HG03432 (cell line): Measurements from ENCODE around the gene GPR153.

ENCODE experiments used
- ATAC-seq: cut with Tn5 transposase; IDR thresholded peaks from one replicate; pipeline ENCODE4 v1.9.1; 2021; ENCODE audit warnings: mild to moderate bottlenecking, moderate library complexity; ENCODE audit not compliant: unreplicated experiment

GPR153 gene

DNA sequence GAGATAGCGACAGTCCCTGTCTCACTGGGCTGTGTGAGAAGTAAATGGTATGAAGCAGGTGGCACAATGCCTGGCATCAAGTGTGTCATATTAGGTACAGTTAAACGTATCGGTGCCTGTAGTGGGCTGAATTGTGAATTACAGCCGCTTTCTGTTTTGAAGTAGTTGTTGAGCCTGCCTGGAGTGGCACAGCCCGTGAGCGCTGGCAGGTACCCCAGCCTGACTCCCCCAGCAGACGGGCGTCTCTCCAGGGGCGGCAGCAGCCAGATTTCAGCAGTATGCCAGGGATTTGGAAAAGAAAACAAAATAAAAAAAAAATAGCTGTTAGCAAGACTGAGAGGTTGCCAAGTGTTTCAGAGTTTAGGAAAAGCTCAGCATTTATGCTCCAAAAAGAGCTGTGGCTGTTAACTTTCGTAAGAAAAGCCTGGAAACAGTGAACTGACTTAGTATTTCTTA is 26.6 kb upstream of the GPR153 start:
- no peak for ATAC-seq

- no peak for ATAC-seq
Measured at GRCh38 chr1:6287029-6287428, 26.1 kb upstream of the GPR153 start.

DNA sequence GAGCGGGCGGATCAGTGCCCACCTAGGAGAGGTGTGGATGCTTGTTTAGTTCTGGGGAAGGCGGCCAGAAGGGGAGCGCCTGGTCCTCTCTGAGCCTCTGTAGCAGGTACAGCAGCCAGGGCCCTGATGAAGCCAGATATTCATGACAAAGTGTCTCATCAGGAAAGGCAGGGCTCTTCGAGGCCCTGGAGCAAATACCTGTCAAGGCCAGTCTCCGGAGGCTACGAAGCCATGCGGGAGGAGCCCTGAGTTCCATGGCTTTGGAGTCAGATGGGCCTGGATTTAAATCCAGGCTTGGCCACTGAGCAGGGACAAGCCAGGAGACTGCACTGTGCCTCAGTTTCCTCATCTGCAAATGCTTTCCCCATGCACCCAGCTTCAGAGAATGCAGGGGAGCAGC is 25.4 kb upstream of the GPR153 start:
- no peak for ATAC-seq

DNA sequence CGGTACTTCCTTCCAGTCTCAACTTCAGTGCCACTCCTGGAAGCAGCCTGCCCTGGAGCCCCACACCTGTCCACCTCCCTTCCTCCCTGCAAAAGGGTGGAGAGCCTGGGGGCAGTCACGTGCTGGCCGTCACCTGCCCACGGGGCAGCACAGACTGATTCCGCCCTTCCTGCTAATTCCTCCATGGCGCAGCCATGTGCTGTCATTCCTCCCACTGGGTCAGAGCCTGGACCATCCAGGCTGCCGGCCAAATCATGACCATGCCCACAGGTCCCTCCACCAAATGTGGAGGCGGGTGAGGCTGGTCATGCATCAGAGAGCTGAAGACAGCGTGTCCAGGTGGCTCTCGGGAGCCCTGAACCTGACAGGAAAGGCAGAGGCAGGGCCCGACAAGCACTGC is 24.4 kb upstream of the GPR153 start:
- no peak for ATAC-seq

- ATAC-seq, result no peak
Measured at GRCh38 chr1:6282577-6283270, 21.8 kb upstream of the GPR153 start.

GRCh38 chr1:6281511-6282402 is 20.9 kb upstream of the GPR153 start:
- no peak for ATAC-seq

DNA sequence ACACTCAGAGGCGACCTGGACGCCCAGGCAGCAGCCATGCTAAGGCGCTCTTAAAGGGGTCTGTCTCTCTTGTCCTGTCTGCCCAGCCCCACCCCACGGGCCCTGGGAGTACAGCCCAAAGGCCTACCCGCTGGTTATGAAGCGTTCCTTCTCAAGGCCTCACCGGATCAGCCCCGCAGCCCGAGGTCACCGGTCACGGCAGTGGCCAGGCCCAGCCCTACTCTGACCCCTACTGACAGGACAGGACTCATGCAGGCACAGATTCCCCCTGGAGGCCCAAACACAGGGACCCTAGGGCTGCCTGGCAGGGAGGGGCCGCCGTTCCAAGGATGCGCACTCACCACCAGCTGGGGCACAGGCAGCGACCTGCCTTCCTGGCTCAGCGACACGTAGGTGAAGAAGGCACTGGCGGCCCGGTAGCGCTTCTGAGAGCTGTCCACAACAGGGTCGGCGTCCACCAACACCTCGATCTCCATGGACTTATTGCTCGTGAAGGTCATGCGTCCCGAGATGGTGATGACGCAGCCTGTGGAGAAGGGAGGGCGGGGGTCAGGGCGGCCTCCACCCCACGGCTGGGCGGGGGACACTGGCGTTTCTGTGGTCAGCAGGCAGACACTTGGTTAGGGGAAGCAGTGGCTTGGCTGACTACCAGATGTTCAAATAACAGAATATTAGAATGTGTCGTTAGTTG is 20.0 kb upstream of the GPR153 start:
- ATAC-seq, result no peak

- no peak for ATAC-seq
Measured at GRCh38 chr1:6279613-6280383, 18.9 kb upstream of the GPR153 start.

- no peak for ATAC-seq
Measured at GRCh38 chr1:6279066-6279465, 18.2 kb upstream of the GPR153 start.

DNA sequence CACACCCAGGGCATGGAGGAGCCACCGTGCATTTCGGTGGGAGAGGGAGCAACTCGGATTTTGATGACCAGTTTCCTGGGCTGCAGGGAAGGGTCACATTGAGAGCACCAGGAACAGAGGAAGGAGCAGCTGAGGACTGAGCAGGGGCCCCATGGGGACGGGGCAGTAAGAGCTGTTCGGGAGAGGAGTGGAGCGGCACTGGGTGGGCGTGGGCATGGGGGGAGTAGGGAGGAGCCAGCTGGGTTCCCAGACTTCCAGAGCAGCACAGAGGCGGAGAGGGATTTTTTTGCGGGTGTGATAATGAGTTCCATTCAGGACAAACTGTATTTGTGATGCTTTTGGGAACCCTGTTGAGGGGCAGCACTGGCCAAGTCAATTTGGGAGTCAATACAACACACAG is 17.4 kb upstream of the GPR153 start:
- ATAC-seq, result no peak

DNA sequence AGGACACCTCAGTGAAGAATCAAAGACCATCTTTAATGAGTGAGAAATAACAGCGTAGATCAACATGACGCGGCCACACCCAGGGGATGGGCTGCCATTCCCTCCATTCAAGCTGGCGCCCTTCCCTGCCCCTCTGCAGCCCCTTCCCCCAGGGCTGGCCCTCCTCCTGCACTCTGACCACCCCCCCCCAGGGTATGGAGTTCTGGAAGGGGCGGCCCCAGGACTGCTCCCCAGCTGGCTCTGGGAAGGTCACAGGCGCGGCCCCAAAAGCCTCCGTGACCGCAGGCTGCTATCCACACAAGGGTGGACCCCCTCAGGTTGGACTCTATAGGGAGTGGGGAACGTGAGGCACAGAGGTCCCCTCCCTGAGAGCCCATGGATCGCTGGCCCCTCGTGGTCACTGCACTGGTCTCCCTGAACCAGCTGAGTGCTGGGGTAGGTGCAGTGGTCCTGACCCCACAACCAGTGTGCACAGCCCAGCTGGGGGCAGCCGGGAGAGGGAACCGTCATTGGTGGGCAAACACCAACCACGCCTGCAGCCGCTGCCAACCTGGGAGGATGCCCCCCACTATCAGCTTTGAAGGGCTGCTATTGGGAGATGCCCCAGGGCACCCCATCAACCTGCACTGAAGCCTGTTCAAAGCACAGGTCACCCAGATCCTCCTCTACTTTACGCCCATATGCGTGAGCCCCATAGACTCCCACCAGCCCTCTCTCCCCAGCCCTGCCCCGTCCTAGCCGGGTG is 16.1 kb upstream of the GPR153 start:
- no peak for ATAC-seq

DNA sequence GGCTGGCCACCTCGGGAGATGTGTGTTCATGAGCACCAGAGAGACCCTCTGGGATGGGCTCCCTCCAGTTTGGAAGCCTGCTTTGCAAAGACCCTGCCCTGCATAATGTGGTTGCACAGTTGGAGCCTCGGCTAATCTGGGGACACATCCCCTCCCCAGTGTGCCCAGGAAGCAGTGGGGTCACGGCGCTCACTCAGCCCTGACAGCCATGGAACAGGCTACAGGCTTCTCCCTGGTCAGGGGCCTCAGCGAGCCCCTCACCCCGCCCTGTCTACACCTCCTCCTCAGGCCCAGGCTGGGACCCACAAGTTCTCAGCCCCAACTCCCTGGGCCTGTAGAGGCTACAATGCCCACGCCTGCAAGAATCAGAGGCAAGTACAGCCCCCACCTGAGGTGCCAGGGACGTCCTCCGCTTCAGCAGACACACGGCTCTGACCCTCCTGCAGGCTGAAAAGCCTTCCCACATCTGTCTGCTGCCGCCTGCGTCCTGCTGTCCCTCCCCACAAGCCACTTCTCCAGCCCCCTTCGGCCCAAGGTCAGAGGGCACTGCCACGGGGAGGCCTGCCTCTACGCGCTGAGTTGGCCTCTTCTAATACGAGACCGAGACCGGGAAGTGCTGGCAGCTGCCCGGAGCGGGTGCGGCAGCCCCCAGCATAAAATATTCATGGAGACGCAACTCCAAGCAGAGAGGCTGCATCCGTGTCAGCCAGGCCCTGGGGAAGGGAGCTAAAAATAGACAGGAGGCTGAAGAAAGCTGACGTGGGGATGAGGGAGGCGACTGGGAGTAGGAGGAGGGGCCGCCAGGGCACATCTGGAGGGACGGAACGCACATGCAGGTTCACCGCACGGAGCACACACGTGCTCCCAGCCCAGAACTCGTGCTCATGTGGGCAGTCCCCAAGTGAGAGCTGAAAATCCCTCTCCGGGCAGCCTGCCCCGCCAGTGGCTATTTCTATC is 15.2 kb upstream of the GPR153 start:
- ATAC-seq, result no peak

DNA sequence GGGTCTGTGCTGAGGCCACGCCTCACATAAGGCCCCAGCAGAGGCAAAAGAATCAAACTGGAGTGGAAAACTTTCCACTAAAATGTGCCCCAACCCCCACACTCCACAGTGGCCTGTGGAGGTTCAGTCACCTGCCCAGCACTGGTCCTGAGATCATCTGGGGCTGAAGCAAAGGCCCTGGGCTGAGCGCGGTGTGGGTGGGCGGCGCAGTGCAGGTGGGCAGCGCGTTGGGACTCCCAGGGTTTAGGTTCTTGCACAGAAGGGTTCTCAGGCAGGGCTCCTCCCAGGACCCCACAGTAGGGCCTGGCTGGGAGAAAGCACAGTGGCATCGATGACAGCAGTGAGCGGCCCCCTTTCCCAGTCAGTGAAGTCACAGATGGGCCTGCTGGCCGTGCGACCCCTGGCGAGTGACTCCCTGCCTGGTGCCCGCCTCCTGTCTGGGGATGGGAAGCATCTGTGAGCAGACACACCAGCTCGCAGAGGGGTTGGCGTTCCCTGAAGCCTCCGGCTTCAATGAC is 13.8 kb upstream of the GPR153 start:
- no peak for ATAC-seq

DNA sequence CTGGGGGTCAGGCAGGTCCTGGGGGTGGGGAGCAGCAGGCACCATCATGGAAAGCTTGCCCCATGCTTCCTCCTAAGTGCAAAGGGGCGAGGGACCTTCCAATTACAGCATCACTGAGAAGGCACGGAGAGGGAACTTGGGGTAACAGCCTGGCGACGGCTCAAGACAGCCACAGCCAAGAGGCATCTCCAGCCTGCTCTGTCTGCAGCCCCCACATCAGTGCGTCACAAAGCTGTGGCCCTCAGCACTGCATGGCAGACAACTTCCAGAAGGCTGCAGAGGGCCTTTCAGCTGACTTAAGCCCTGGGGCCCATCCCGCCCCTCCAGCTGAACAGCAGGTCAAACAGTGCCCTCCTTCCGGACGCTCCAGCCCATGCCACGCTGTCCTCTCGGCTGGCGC is 13.2 kb upstream of the GPR153 start:
- no peak for ATAC-seq

DNA sequence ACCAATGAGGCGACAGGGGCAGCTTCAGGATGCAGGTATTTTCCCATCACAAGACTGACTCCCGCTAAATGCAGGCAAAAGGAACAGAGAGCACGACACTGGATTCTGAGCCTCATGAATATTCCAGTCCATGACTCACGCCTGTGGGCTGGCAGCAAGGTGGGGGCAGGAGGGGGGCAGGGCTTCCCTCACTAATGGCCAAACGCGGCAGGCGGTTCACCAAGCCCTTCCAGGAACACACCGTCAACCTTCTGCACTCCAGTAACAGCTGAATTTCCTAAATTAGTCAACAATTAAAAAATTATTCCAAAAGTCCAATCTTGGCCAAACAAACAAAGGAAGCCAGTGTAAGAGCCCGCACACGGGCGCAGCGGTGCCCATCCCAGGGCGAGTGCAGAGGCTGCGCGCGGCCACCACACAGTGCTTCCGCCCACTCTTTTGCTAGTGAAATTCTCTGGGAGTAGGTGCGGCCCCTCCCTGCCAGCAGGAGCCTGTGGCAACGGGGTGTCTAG is 12.5 kb upstream of the GPR153 start:
- no peak for ATAC-seq

DNA sequence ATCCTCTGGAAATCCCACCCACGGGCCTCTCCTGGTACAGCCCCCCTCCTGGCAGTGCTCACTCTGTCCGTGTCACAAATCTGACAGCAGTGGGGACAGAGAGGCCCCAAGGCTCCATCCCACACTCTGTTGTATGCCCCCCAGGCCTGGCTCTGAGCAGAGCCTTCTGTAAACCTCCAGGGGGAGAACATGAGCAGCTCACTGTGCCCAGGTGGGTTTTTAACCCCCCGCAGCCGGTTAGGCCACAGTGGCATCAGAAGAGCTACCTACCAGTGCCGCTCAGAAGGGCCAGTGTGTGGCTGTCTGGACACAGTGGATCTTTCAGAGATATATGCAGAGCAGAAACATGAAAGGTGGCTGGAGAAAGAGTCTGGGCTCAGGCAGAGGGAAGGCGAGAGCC is 12.0 kb upstream of the GPR153 start:
- no peak for ATAC-seq

GRCh38 chr1:6272452-6272851 is 11.6 kb upstream of the GPR153 start:
- ATAC-seq, result no peak

DNA sequence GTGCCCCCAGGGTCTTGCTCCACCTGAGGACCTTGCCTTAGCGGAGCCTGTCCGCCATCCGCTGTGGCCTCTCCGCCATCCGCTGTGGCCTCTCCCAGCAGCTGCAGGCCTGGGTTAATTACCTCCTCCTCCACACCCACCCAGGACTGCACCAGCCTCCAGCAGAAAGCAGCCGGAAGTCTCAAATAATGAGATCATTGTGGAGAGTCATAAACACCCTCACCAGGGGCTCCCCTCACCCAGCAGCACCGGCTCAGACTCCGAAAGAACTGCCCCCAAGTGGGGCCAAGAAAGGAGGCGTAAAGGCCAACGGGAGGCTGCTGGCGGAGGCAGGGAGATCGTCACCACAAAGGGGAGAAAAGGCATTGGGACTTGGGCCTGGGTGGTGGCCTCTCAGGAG is 10.7 kb upstream of the GPR153 start:
- ATAC-seq, result no peak

GRCh38 chr1:6271006-6271405 is 10.1 kb upstream of the GPR153 start:
- no peak for ATAC-seq
